B cell (primary cell): ENCODE results near the gene DSCAML1. TPM values are rescaled to one million over a fixed set of nuclear protein-coding genes. Genes with fewer than 3 reads are reported as not detected.

ENCODE experiments used
- ATAC-seq: fragments of 200-7000 bp; cut with Tn5 transposase; one replicate; pipeline ENCODE4 v1.10.0; 2021; ENCODE audit warnings: low read depth, mild to moderate bottlenecking, moderate number of reproducible peaks, moderate library complexity
- CTCF ChIA-PET: fragments of 350-600 bp; sonication (Branson Sonifier 250); formaldehyde crosslinking; loops from one replicate; lab custom pipeline; 2021; ENCODE audit warnings: antibody characterized with exemption, inconsistent platforms; lab: Charles Lee
- POLR2A ChIA-PET: fragments of 350-600 bp; sonication (Branson Sonifier 250); formaldehyde crosslinking; loops from one replicate; lab custom pipeline; 2021; ENCODE audit warnings: antibody characterized with exemption; lab: Charles Lee
- DNase-seq: peaks from one replicate; pipeline ENCODE4 v3.0.0; 2013
- H2AFZ ChIP-seq: 2 replicates; pipeline ENCODE4 v1.6.1; 2012; ENCODE audit warnings: mild to moderate bottlenecking, low read depth, low read length; ENCODE audit not compliant: insufficient read depth, poor library complexity, severe bottlenecking
- H3K27ac ChIP-seq, 2 donors: 1 replicate in 1 of 2; 2 replicates in 1 of 2; pipeline ENCODE4 v1.5.1; 2012 to 2013; ENCODE audit warnings: low read length in 2 of 2, mild to moderate bottlenecking in 2 of 2, moderate library complexity in 1 of 2
- H3K27me3 ChIP-seq, 4 experiments: fragments of 200-600 bp in 1 of 4; sonication (generic) in 1 of 4; replicated peaks in 1 of 4; 1 replicate in 2 of 4; 2 replicates in 2 of 4; pipeline versions ENCODE4 v1.6.1 to v1.7.0; 2013 to 2016; ENCODE audit warnings: low read length in 3 of 4, mild to moderate bottlenecking in 2 of 4, mixed read lengths in 1 of 4, moderate library complexity in 1 of 4; ENCODE audit not compliant: insufficient read depth in 4 of 4, control insufficient read depth in 3 of 4; ENCODE audit errors: control extremely low read depth in 1 of 4
- H3K36me3 ChIP-seq, 2 experiments: replicated peaks in 1 of 2; 1 replicate in 1 of 2; 2 replicates in 1 of 2; pipeline versions ENCODE4 v1.6.1 to v1.7.1; 2013; ENCODE audit warnings: low read length in 1 of 2; ENCODE audit not compliant: insufficient read depth in 2 of 2, control insufficient read depth in 1 of 2; ENCODE audit errors: control extremely low read depth in 1 of 2, extremely low read depth in 1 of 2
- H3K4me1 ChIP-seq, 2 donors: fragments of 200-600 bp in 1 of 2; sonication (generic) in 1 of 2; 1 replicate in 1 of 2; 2 replicates in 1 of 2; pipeline versions ENCODE4 v1.5.1 to v1.6.1; 2013 to 2017; ENCODE audit warnings: low read length in 2 of 2; ENCODE audit not compliant: control insufficient read depth in 2 of 2, insufficient read depth in 2 of 2
- H3K4me2 ChIP-seq: replicated peaks from 2 replicates; pipeline ENCODE3; 2012; ENCODE audit warnings: mild to moderate bottlenecking, low read depth, low read length; ENCODE audit not compliant: poor library complexity, severe bottlenecking
- H3K4me3 ChIP-seq, 5 experiments: fragments of 200-600 bp in 1 of 5; sonication (generic) in 1 of 5; 1 replicate in 3 of 5; 2 replicates in 2 of 5; pipeline versions ENCODE4 v1.5.1 to v1.7.0; 2011 to 2016; ENCODE audit warnings: low read length in 4 of 5, mild to moderate bottlenecking in 4 of 5, low read depth in 2 of 5, control low read depth in 1 of 5, moderate library complexity in 1 of 5; ENCODE audit not compliant: insufficient read depth in 1 of 5; ENCODE audit errors: control extremely low read depth in 1 of 5, extremely low read depth in 1 of 5
- H3K79me2 ChIP-seq: fragments of 200-600 bp; sonication (generic); one replicate; pipeline ENCODE4 v1.6.0; 2016; ENCODE audit warnings: low read length; ENCODE audit not compliant: control insufficient read depth, insufficient read depth
- H3K9ac ChIP-seq: fragments of 200-600 bp; sonication (generic); 2 replicates; pipeline ENCODE4 v1.6.1; 2017; ENCODE audit warnings: mild to moderate bottlenecking, low read length, moderate library complexity
- H3K9me3 ChIP-seq, 3 donors: one replicate each; pipeline versions ENCODE4 v1.6.1 to v1.7.1; 2013; ENCODE audit warnings: low read length in 2 of 3; ENCODE audit not compliant: control insufficient read depth in 2 of 3, insufficient read depth in 1 of 3; ENCODE audit errors: control extremely low read depth in 1 of 3
- H4K20me1 ChIP-seq: 2 replicates; pipeline ENCODE4 v1.6.0; 2012; ENCODE audit warnings: mild to moderate bottlenecking, low read length; ENCODE audit not compliant: insufficient read depth, control insufficient read depth, poor library complexity, severe bottlenecking
- H3K27ac Mint-ChIP-seq: one replicate; pipeline ENCODE4 v1.8.0; 2021; ENCODE audit warnings: mixed read lengths
- H3K27me3 Mint-ChIP-seq: one replicate; pipeline ENCODE4 v1.8.0; 2021; ENCODE audit warnings: mixed read lengths
- H3K4me1 Mint-ChIP-seq: one replicate; pipeline ENCODE4 v1.8.0; 2021; ENCODE audit warnings: mixed read lengths
- H3K4me3 Mint-ChIP-seq: one replicate; pipeline ENCODE4 v1.8.0; 2021; ENCODE audit warnings: mixed read lengths
- H3K9me3 Mint-ChIP-seq: one replicate; pipeline ENCODE4 v1.8.0; 2022; ENCODE audit warnings: mixed read lengths; ENCODE audit not compliant: insufficient read depth
- CTCF ChIP-seq: fragments of 200-600 bp; IDR thresholded peaks from one replicate; pipeline ENCODE4 v1.8.0; 2022; ENCODE audit warnings: antibody characterized with exemption, mild to moderate bottlenecking
- EZH2 ChIP-seq: IDR thresholded peaks from 2 replicates; pipeline ENCODE4 v1.6.1; 2012; ENCODE audit warnings: borderline replicate concordance, low read depth, mild to moderate bottlenecking, moderate library complexity, low read length; ENCODE audit not compliant: insufficient read depth, poor library complexity, severe bottlenecking
- WGBS: methylation state at CpG from one replicate; pipeline ENCODE4 v1.1.5; 2013; ENCODE audit warnings: missing lambda C conversion rate; ENCODE audit not compliant: insufficient coverage; 5-methylcytosine and 5-hydroxymethylcytosine counted together
- intact Hi-C: fragments of 100-400 bp; cut with micrococcal nuclease; formaldehyde crosslinking; loops from one replicate; pipeline ENCODE4 v1.10.0; 2022
- polyA plus RNA-seq: library from polyadenylated mRNA; depleted of rRNA; stranded (reverse); fragments of >200 nt; gene quantifications from 2 replicates; pipeline ENCODE4 v1.2.3, GENCODE V29; 2012
- total RNA-seq, 2 donors: library from RNA; stranded (reverse); fragments of 120-200 nt in 1 of 2; gene quantifications; 1 replicate in 1 of 2; 2 replicates in 1 of 2; pipeline versions ENCODE4 v1.2.3 to v1.2.4, GENCODE V29; 2013 to 2022

The DSCAML1 gene
- total and polyA plus RNA-seq, 2 donors (not counting 1 experiment from before 2014, with no cell fraction given) = 1.2 to 6.2 TPM

GRCh38 chr11:117546431-117547194 lies 250.4 kb downstream of the DSCAML1 start:
- Histone ChIP-seq H3K4me1 (no peaks in the 10 kb centered on the region), H3K9me3 (peaks cover 0 to 5% (median 0%) of the 10 kb centered on the region in 3 donors), H3K79me2 (no peaks in the 10 kb centered on the region), H3K9ac (no peak overlapping the region), H3K36me3 (no peaks in the 10 kb centered on the region), H3K27ac (no peak overlapping the region), H2AFZ (no peak overlapping the region), H4K20me1 (no peaks in the 10 kb centered on the region), H3K4me3 (no peak overlapping the region), H3K4me2 (no peak overlapping the region), H3K27me3 (no peaks in the 10 kb centered on the region)
- Mint-ChIP-seq H3K27me3 (peaks cover 9% of the 10 kb centered on the region), H3K9me3 (no peaks in the 10 kb centered on the region), H3K27ac (no peak overlapping the region), H3K4me1 (no peaks in the 10 kb centered on the region), H3K4me3 (no peak overlapping the region)
- DNase-seq = no peak
- CTCF ChIA-PET = no interaction called here
- no peak for ATAC-seq
- POLR2A ChIA-PET = no interaction called here
- intact Hi-C loops = no loop called here
- WGBS = 99% methylated on average over 7 of the region's 12 CpGs
- no peak for TF ChIP-seq EZH2

DNA sequence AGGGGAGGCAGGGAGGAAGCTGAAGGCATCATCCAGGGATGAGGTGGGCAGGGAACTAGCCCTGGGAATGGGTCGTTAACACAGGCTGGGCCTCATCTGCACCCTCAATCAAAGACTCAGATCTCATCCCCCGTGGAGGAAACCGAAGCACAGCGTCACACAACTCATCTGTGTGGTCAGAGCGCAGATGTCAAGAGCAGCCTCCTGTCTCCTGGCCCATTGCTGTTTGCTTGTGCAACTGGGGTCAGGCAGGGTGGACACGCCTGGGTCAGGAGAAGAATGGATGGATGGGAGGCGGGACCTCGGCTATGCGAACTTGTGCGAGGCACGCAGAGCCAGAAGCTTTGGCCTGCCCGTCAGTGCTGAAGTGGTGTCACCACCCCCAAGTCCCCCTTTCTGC lies 251.3 kb downstream of the DSCAML1 start:
- H3K4me3 ChIP-seq = no peak overlapping the region
- H3K27ac ChIP-seq = no peak overlapping the region
- Mint-ChIP-seq H3K4me3 (no peak overlapping the region), H3K9me3 (no peaks in the 10 kb centered on the region), H3K27ac (no peak overlapping the region), H3K4me1 (no peaks in the 10 kb centered on the region), H3K27me3 (peaks cover 8% of the 10 kb centered on the region)
- no peak overlapping the region for H2AFZ ChIP-seq
- intact Hi-C loops = no loop called here
- peaks cover 0 to 5% (median 0%) of the 10 kb centered on the region in 3 donors for H3K9me3 ChIP-seq
- 93% methylated on average over 12 of the region's 12 CpGs for WGBS
- ChIA-PET POLR2A (no interaction called here), CTCF (no interaction called here)
- no peaks in the 10 kb centered on the region for H3K27me3 ChIP-seq
- H3K4me1 ChIP-seq = no peaks in the 10 kb centered on the region
- no peak for ATAC-seq
- H4K20me1 ChIP-seq = no peaks in the 10 kb centered on the region
- H3K36me3 ChIP-seq = no peaks in the 10 kb centered on the region
- H3K79me2 ChIP-seq = no peaks in the 10 kb centered on the region
- no peak for DNase-seq
- TF ChIP-seq EZH2 = no peak
- TF ChIP-seq CTCF = no peak
- no peak overlapping the region for H3K4me2 ChIP-seq
- H3K9ac ChIP-seq = no peak overlapping the region
